Heart left ventricle (tissue), 13 donors: ENCODE results near the gene TMEM271.

ENCODE experiments used
- CTCF ChIP-seq, 12 donors: fragments of 200-600 bp; sonication (generic) in 4 of 12; IDR thresholded peaks; one replicate each; pipeline versions ENCODE4 v1.5.0 to v1.8.0; 2018 to 2022; ENCODE audit warnings: antibody characterized with exemption in 12 of 12, mild to moderate bottlenecking in 5 of 12
- POLR2A ChIP-seq, 2 donors: fragments of 450-650 bp; IDR thresholded peaks; one replicate each; pipeline ENCODE4 v1.6.1; 2017; ENCODE audit warnings: antibody characterized with exemption in 2 of 2, mild to moderate bottlenecking in 2 of 2, moderate library complexity in 2 of 2
- donor health status: ischemic (EF 13 %, LVEDD 7.1; RV severe dilation, severe dysfunction).
- donor health status: DM: no; HTN: yes; CAD: no.
- donor health status: DM: no; HTN: no; CAD: no.
- donor health status: ischemic (EF 25% LVEDD 6.9; RV normal size, moderate dysfunction).
- donor health status: ischemic (EF 25% LVEDD 5.7; RV mildly dilated, moderate dysfunction).
- donor health status: ischemic (EF 35%, LVEDD 5.7; RV mildly dilated, moderate dysfunction).
- donor health status: nonischemic (EF 11% LVEDD 7.7; RV severe dilation, severe dysfunction).
- donor health status: DM: yes; HTN: yes; CAD: no.
- donor health status: PGD.
- donor health status: ischemic (EF 29% LVEDD 5.4; RV normal size, mild dysfunction).
- donor health status: nonischemic (EF 23%, LVEDD 6.1; RV moderate dilation, normal function).

- TF ChIP-seq POLR2A (IDR thresholded peaks at IDR 0.05) (no peak), CTCF (IDR thresholded peaks at IDR 0.05) (no peak)
Observed at GRCh38 chr4:548976-549375, 27.1 kb downstream of the TMEM271 start.
